Central memory CD4-positive, alpha-beta T cell (primary cell): ENCODE data around the gene PTGFRN.

Experiments used
- DNase-seq: peaks from one replicate; pipeline ENCODE4 v3.0.0; 2022

PTGFRN gene

DNA sequence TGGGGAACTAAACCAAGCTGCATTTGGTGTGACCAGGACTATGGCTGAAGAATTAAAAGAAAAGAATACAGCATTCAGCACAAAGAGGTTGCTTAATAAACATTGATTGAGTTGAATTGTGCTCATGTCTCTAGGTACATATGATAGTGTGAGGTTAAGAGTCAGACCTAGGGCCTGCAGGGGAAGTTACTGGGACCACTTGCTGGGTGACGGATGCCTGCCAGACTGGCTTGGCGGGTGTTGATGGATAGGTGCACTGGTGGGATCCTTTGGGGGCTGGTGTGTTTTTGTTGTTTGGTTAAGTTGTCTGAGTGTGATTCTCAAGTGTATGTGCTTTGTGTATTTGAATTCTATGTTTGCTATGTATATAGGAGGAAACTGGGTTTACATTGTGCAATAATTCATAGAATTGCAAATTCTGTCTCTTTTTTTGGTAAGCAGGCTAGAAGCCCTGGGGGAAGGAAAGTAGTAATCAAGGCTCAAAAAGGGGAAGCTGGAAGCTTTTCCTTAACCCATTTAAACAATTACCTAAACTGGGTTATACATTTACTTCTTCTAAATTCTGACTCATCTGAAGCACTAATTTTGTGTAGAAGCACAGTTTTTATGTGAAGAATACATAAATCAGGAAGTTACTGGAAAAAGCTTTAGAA, 93.6 kb downstream of the PTGFRN start:
- no peak for DNase-seq

DNA sequence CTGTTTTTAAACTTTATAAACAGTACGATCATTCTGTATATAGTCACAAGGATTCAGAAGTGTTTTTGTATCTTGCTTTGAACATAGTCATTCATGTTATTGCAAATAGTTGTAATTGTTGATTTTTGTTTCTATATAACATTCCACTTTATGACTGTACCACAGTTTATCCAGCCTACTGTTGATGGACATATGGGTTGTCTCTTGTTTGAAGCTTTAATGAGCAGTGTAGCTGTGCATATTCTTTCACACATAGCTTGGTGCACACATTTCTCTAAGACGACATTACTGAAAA, 98.0 kb downstream of the PTGFRN start:
- no peak for DNase-seq

DNA sequence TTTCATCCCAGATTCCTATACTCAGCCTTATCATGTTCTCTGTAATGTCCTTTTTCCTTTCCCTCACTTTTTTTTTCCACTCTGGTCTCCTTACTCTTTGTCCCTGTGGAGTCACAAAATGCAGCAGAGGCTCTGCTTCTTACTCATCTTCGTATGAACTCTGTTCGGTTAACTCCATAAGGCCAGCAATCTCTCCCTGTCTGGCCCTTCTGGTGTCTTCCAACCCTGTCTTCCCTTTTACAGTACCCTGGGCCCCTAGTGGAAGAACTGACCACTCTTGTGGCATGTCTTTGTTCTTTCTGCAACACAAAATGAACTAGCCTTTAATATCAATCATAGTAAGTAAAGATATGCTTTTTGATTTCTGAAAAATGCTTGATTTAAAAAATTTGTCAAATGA, 98.9 kb downstream of the PTGFRN start:
- DNase-seq = no peak

DNA sequence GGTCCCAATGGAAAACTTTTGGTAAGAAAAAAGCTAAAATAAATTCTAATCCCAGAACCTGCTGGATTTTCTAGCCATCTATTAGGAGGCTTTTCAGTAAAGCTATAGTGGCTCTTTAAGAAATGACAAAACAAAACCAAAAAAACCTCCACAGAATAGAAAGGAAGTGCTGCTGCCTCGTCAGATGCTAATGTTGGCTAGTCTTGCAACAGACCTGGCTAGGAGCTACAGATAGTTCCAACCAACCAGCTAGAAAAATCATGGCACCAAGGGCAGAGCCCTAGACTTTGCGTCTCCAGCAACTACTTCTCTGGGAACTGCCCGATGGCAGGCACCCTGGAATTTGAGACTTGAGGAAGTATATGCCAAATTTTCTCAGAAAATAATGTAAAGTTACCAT, 99.4 kb downstream of the PTGFRN start:
- DNase-seq = peak; percentile 6

DNA sequence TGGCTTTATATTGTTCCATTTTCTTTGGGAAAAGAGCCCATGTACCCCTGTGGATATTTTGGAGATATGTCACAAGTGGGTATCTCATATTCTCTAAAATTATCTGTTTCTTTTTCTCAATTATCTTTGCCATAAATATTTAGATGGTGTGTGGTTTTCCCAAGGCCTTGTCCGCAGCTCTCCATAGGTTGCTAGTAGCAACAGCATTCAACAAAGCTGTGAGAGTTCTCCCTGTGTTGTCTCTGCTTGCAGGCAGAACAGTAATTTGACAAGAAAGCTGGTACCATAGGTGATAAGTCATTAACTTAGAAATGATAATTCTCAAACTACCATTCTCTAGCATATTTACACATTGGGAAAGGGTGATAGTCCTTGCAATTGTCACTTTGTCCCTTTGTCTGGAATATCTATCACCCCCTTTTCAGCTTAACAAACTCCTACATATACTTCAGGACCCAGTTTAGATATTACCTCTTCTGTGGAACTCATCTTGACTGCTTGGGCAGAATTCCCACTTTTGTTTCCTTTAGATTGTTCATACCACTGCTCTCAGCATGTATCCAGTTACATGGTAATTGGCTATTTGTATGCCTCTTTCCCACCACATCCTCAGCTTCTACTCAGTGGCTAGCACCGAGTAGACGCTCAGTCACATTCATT, 100.7 kb downstream of the PTGFRN start:
- no peak for DNase-seq

DNA sequence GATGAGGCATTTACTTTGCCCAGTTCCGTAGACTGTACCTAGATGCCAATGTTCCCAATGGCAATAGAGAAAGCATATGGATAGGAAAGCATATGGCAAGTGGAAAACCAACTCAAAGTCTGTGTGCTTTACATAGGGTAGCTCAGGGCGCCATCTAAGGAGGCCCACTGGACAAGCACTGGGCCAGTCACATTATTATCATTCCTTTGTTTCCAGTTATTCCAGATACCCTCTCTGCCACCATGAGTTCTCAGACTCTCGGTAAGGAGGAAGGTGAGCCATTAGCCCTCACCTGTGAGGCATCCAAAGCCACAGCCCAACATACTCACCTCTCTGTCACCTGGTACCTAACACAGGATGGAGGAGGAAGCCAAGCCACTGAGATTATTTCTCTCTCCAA, 101.6 kb downstream of the PTGFRN start:
- DNase-seq = no peak

DNA sequence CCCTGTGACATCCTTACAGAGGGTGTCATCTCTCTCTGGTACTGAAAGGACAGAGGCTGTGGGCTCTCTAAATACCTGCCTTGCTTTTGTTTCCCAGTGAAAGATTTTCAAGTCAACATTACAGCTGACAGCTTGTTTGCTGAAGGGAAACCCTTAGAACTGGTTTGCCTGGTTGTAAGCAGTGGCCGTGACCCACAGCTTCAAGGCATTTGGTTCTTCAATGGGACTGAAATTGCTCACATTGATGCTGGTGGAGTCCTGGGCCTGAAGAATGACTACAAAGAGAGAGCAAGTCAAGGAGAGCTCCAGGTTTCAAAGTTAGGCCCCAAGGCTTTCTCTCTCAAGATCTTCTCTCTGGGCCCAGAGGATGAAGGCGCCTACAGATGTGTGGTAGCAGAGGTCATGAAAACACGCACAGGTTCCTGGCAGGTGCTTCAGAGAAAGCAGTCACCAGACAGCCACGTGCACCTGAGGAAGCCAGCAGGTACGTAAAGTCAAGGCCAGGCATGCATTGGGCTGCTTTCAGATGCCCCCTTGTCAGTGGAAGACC, 103.7 kb downstream of the PTGFRN start:
- DNase-seq = no peak

DNA sequence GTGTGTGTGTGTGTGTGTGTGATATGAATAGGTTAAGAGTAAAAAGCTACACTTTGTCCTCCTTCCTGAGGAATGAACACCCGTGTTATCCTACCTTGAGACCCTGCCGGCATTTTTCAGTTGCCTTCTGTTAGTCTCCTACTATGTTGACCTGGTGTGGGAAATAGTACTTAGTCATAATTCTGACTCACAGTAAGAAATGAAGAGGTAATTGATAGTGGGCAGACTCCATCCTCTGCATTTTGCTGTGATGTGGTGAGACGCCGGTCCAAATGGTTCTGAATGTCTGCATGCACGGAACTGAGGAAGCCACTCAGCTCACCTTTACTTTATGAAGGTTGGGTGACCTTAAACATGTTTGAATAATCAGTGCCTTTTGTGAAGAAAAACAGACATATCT, 104.5 kb downstream of the PTGFRN start:
- DNase-seq = no peak

DNA sequence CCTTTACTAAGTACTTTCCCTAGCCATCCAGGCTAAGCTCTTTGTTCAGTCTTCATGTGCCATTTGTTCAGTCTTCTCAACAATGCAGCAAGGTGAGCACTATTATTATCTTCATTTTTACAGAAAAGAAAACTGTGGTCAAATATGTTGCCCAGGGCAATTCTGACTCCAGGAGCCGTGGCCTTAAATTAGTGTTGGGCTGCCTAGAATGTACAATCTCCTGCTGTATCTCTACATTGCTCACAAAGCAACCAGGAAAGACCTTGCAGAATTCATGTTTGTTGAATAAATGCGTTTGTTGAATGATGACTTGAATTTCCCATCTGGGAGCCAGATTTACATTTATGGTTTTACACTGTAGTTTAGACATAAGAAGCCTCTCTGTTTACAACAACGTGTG, 106.0 kb downstream of the PTGFRN start:
- no peak for DNase-seq

DNA sequence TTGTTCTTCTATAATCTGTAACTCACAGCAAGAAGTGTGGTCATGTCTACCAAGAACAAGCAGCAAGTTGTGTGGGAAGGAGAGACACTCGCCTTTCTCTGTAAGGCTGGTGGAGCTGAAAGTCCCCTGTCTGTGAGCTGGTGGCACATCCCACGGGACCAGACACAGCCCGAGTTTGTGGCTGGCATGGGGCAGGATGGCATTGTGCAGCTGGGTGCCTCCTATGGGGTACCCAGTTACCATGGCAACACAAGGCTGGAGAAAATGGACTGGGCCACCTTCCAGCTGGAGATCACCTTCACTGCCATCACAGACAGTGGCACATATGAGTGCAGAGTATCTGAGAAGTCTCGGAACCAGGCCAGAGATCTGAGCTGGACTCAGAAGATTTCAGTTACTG, 107.3 kb downstream of the PTGFRN start:
- DNase-seq = no peak

DNA sequence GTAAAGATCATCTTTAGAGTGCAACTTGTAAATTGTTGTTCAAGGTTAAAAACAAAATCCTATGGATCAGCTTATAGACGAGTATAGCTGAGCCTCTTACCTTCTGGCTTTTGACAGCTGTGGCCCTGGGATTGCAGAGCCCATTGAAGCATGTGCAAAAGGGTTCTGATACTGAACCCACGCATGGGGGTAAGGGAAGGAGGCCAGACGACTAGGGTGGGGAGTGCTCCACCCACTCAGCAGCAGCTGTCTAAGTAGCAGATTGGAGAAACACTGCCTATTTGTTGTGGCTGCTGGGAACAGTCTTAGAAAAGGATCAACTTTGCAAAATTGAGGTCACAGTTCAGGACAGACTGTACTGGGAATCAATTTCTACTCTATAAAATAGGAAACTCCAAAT, 107.9 kb downstream of the PTGFRN start:
- no peak for DNase-seq

DNA sequence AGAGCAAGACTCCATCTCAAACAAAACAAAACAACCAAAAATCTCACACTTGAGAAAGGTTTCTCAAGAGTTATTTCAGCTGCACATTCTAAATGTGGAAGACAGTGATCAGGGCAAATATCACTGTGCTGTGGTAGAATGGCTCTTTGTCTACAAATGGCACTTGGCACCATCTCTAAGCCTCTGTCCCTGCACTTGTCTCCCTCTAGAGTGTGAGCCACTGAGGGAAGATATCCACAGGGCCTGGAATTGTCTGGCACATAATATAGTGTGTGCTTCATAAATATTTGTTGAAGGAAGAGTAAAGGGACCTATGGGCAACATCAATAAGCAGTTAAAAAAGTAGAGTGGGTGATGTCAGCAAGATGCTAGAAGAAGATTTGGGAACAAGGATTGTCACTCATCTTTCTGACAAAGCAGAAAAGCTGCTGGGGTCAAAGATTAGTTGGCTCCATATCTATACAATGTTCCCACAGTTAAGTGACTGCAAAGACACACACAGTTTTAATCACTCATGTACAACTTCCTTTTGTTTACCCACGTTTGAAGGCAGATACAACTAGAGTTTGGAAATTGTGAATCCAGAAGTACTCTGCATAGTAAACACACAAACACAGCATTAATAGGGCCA, 110.9 kb downstream of the PTGFRN start:
- no peak for DNase-seq

DNA sequence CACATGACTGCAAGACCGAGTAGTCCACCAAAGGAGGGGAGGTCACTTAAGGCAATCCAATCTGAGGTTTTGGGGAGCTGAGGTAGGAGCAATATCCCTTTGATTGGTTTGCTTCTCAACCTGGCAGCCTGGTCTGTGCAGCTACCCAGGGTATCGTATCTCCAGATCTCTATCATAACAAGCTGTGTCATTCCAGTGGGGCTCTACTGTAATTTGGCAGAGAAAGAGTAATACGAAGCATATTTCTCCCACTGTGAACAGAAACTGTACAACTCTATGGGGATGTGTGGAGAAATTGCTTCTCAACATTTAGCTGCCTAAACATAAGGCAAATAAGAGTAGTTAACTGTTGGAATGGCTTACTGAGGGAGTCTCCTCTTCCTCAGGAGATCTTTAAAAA, 112.4 kb downstream of the PTGFRN start:
- DNase-seq = no peak

DNA sequence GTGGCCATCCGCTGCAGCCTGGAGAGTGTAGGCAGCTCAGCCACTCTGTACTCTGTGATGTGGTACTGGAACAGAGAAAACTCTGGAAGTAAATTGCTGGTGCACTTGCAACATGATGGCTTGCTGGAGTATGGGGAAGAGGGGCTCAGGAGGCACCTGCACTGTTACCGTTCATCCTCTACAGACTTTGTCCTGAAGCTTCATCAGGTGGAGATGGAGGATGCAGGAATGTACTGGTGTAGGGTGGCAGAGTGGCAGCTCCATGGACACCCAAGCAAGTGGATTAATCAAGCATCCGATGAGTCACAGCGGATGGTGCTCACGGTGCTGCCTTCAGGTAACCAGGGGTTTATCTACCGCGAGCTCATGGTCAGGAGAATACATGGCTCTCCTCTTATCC, 115.9 kb downstream of the PTGFRN start:
- no peak for DNase-seq

DNA sequence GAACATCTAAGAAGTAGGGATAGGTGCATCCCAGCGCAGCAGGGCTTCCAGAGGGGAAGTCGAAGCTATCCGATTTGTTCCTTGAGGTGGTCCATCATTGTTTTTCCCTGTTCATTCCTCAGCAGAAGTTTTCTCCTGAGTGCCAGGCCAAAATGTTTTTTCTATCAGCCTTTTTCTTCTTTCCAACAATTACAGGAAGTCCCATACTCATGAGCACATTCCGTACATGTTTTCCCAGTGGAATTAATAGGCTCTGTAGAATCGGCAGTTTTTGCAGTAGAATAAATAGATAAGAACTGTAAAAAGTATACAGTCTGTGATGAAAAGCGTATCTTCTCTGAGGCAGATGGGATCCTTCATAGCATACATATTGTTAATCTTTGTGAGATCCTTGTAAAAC, 116.6 kb downstream of the PTGFRN start:
- no peak for DNase-seq

DNA sequence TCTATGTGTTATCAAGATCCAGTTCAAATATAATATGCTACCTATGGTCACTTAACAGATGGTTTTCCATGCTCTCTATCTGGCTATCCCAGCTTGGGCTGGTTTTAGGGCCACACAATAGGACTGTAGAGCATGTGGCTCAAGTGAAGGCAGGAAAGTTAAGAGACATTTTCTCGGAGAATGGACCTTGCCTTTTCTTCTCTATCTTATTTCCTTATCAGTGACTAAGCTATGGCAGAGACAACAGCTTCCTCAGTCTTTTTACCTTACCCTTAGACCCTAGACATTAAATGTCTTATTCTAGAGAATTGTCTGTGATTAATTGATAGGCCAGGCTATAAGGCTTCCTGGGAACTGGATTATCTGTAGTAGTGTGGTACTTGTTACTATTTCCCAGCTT, 120.0 kb downstream of the PTGFRN start:
- DNase-seq = no peak

DNA sequence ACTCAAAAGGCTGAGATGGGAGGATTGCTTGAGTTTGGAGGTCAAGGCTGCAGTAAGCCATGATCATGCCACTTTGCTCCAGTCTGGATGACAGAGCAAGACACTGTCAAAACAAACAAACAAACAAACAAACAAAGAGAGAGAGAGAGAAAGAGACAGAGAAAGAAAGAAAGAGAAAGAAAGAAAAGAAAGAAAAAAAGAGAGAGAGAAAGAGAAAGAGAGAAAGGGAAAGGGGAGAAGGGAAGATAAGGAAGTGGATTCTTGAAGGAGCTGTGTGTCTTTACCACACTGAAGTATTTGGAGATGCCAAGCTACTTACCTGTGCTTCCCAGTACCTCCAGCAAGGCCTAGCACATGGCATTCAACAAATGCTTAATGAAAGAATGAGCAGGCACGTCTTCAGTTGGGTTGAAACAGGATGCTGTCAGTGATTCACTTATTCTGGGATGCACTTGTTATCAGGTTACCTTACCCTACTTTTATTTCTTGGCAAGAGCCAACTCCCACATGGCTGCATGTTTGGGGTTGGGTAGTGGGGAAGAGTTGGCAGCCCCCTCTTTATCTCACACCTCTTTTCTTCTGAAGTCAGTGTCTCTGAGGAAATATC, 120.7 kb downstream of the PTGFRN start:
- no peak for DNase-seq

DNA sequence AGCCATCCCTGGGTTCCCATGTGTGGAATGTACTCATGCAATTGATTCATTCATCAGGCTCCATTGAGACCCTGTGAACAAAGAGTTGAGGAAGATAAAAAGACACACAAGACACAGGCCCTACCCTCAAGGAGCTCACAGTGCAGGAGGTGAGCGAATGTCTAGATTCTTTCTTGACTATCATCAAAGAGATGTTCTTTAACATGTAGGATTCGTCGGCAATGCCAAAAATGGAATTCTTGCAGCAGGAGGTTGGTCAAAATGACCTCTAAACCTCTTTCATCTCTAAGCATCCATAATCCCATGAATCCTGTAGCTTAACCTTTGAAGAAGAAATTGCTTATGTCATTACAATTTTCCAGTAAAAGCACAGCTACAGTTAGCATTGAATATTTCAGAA, 122.5 kb downstream of the PTGFRN start:
- no peak for DNase-seq

DNA sequence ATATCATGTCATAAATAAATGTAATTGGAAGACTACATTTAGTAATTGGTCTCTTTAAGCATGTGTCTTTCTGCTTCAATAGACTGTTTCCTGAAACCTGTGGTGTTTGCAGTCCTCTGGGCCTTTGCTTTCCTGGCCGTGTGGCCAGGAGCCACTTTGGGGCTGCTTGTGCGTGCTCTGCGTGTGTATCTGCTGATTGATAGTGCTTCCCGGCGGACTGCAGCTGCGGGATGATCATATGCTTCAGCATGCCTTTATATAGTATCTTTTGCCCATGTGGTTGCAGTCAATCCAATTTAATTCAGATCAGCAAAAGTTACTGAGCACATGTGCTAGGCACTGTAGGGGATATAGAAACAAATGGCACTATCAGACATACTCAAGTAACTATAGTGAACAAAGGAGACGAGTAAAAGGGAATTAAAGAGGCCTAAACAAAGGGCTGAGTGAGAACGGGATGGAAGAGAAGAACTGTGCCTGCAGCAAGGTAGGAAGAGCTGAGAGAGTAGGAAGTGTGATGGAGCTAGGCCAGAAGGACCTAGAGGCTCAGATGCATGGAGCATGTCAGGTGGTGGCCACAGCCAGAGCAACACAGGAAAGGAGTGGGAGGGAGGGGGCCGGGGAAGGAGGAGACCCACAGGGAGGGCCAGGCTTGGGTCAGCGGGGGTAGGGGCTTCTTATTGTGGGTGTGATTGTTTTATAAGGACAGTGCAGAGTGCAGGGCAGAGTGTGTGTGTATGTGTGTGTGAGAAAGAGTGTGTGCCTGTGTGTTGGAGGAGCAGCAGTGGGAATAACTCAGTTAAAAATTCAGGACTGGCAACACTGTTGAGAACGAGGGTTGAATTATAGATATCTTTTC, 123.2 kb downstream of the PTGFRN start:
- DNase-seq = no peak

DNA sequence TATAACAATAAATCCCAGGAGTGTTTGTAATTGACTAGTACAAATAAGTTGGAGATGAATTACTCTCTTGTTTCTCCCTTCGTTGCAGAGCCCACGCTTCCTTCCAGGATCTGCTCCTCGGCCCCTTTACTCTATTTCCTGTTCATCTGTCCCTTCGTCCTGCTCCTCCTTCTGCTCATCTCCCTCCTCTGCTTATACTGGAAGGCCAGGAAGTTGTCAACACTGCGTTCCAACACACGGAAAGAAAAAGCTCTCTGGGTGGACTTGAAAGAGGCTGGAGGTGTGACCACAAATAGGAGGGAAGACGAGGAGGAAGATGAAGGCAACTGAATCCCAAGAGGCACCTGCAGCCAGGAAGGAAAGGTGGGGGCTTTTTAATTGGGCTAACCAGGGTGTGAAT, 124.1 kb downstream of the PTGFRN start:
- DNase-seq = no peak

DNA sequence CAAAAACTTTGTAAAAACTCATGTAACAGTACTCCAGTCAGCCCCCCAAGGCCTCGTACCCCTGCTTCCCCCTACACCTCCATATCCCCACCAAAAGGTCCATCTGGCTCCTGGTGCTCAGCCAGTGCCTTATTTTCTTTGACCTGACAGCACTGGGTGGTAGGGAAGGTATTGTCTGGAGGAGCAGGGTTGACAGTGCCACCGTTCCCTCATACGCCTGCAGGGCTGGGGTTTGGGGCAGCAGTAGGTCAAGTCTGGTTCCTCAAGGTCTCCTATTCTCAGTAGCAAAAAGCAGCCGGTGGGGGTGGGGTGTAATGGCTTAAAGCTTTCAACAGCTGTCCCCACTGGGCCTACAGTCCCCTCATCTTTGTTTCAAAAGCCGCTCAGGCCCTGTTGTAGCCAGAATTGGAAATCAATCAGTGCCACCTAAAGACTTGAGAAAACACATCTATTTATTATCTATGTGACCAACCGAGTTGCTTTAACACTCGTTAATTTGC, 125.1 kb downstream of the PTGFRN start:
- no peak for DNase-seq

DNA sequence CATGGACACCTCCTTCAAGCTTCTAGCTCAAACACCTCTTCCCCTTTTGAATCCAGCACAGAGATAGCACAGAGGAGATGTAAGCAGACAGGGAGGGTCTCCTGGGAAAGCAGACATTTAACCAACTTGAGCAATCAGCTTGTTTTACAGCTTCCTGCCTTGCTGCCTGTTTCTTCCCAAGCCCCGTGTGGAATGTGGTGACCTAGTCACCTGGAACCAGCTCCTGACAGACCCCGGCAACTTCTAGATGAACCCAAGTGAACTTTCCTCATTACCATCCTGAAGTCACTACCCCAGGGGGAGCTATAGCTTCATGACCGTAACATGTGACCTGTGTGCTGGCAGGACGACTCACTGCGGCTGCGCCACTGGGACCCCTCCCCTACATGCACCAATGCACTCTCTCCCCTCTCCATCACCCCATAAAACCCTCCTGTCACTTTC, 126.3 kb downstream of the PTGFRN start:
- DNase-seq = no peak

DNA sequence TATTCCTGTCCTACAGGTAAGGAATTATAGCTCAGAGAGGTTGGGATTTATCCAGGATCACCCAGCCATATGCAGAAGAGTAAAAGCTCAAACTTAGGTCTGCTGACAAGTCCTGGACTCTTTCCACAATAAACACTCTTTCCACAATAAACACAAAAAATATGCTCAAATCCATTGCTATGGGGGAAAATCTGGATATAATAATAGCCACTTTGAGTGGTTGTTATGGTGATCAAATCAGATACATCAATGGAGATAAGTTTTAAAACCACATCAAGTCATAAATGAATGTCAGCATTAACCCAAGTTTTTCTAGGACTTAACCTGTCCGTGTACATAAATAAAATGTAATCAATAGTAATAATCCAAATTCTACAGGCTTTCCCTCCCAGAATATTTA, 128.1 kb downstream of the PTGFRN start:
- no peak for DNase-seq
